AG04449 (cell line): Measurements from ENCODE around the gene GNGT2.
"Not testable (repeated sequence)": the region's sequence is repeated elsewhere in the genome, so short reads cannot be mapped to it uniquely, and the experiment has no call there.

ENCODE experiments used
- CTCF ChIA-PET: fragments of 350-600 bp; formaldehyde crosslinking; extraction: SDS; loops from one replicate; lab custom pipeline; 2021; ENCODE audit warnings: antibody characterized with exemption; lab: Yijun Ruan, JAX
- POLR2A ChIA-PET: fragments of 400-600, 350-600 bp; formaldehyde crosslinking; extraction: SDS; loops from one replicate; lab custom pipeline; 2020; ENCODE audit warnings: antibody characterized with exemption, inconsistent platforms; lab: Yijun Ruan, JAX
- DNase-seq: peaks from one replicate; pipeline ENCODE4 v3.0.0-alpha.2; 2010; ENCODE audit warnings: low read depth, low spot score
- H3K4me3 ChIP-seq: 2 replicates; pipeline ENCODE4 v1.5.1; 2011; ENCODE audit warnings: low read depth, mild to moderate bottlenecking, control low read depth, low read length
- TF ChIP-seq, protein P1 (sequence below): IDR thresholded peaks from one replicate; pipeline ENCODE4 v1.5.1; 2011; ENCODE audit warnings: mild to moderate bottlenecking, moderate library complexity, low read length, control low read depth, inconsistent platforms; ENCODE audit not compliant: insufficient read depth; ENCODE audit errors: missing control alignments

GNGT2 gene

DNA sequence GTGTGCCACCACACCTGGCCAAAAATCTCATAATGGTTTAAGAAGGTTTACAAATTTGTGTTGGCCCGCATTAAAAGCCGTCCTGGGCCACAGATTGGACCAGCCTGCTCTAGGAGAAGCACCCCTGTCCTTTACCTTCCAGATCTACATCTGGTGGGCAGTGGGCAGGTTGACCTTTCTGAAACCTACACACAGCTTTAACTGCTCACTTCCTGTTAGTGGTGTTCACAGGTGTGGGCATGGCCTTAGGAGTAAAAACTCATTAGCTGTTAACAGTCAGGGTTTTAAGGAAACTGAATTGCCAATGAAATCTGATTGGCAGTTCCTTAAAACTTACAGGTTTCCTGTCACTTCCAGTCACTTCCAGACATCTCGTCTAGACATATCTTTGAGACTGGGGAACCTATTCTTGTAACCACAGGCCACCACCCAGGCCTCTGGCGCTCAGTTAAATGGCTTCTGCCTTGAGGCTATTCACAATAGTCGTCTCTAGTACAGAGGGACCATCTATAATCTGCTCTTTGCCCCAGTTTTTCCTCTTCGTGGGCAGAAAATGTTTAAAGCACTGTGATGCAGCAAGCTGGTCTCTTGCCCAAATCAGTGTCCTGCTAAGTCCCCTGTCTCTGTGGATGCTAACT is 29.3 kb downstream of the GNGT2 start:
- no peak for DNase-seq
- ChIA-PET POLR2A (no interaction called here), CTCF (interaction anchor here (0.5 to 6.0 kb wide), 24 partner anchors 10 to 153 kb away, joined by 3 to 136 read pairs (median 6); partner anchors contain the start of gene PHOSPHO1)
- TF ChIP-seq, protein P1, sequence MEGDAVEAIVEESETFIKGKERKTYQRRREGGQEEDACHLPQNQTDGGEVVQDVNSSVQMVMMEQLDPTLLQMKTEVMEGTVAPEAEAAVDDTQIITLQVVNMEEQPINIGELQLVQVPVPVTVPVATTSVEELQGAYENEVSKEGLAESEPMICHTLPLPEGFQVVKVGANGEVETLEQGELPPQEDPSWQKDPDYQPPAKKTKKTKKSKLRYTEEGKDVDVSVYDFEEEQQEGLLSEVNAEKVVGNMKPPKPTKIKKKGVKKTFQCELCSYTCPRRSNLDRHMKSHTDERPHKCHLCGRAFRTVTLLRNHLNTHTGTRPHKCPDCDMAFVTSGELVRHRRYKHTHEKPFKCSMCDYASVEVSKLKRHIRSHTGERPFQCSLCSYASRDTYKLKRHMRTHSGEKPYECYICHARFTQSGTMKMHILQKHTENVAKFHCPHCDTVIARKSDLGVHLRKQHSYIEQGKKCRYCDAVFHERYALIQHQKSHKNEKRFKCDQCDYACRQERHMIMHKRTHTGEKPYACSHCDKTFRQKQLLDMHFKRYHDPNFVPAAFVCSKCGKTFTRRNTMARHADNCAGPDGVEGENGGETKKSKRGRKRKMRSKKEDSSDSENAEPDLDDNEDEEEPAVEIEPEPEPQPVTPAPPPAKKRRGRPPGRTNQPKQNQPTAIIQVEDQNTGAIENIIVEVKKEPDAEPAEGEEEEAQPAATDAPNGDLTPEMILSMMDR = no peak
- H3K4me3 ChIP-seq = no peak overlapping the region

DNA sequence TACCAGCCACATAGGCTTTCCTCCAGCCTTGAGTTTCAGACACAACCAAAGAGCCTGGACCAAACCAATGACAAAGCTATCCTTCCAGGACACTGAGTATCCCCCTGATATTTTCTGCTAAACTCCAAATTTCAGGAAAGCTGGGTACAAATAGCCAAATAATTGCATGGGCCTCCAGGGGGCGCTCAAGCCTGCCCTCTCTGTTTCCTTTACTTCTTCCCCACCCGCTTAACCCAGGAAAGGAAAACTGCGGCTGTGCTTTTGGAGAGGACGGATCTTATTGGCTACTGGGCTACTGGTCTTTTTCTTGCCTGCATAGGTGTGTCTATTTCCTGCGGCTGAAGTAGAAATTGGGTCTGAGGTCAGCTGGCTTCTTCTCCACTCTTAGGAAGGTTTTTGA is 30.1 kb downstream of the GNGT2 start:
- ChIA-PET POLR2A (interaction anchor here (0.8 kb wide), 1 partner anchor 121 kb away, joined by 4 read pairs; no protein-coding TSS in a partner anchor), CTCF (interaction anchor here (0.7 to 6.0 kb wide), 30 partner anchors 9 to 152 kb away, joined by 3 to 136 read pairs (median 5); partner anchors contain the start of gene PHOSPHO1)
- no peak overlapping the region for H3K4me3 ChIP-seq
- TF ChIP-seq, protein P1 = peak; percentile 70
- no peak for DNase-seq

DNA sequence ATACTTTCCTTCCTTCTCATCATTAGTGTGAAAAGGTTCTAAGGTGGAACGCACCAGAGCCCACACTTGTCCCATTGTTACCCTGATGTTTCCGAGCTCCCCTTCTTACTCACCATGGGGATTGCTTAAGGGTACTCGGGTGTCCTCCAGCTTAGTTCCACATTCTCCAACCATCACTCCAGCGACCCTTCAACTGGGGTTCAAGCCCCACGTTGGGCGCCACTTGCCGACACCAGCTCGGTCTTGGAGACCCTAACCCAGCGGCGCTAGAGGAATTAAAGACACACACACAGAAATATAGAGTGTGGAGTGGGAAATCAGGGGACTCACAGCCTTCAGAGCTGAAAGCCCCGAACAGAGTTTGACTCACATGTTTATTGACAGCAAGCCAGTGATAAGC is 34.4 kb downstream of the GNGT2 start:
- POLR2A ChIA-PET, H3K4me3 ChIP-seq, DNase-seq: not testable (repeated sequence)
- CTCF ChIA-PET = interaction anchor here (0.9 kb wide), 1 partner anchor 52 kb away, joined by 5 read pairs; no protein-coding TSS in a partner anchor

DNA sequence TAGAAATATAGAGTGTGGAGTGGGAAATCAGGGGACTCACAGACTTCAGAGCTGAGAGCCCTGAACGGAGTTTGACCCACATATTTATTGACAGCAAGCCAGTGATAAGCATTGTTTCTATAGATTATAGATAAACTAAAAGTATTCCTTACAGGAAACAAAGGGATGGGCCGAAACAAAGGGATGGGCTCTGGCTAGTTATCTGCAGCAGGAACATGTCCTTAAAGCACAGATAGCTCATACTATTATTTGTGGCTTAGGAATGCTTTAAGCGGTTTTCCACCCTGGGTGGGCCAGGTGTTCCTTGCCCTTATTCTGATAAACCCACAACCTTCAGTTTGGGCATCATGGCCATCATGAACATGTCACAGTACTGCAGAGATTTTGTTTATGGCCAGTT is 39.7 kb downstream of the GNGT2 start:
- POLR2A ChIA-PET, H3K4me3 ChIP-seq, DNase-seq: not testable (repeated sequence)
- CTCF ChIA-PET = interaction anchor here (0.6 to 5.8 kb wide), 4 partner anchors 9 to 57 kb away, joined by 3 to 49 read pairs (median 4); no protein-coding TSS in a partner anchor

DNA sequence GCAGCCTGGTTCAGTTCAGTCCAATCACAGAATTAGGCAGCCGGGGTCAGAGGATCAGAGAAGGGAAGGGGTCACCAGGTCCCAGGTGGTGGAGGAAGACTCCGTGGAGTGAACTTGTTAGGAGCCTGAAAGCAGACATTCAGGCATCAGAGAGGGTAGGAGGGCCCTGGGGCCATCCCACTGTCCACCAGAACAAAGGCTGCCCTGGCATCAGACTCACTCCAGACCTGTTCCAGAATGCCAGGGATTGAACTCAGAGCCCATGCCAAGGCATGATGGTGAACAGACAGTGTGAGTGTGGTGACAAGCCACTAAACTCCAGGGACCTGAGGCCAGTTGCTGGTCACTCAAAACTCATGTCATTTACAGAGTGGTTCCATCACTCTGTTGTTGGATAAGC is 40.2 kb downstream of the GNGT2 start:
- CTCF ChIA-PET = interaction anchor here (5.8 kb wide), 1 partner anchor 10 kb away, joined by 49 read pairs; no protein-coding TSS in a partner anchor

DNA sequence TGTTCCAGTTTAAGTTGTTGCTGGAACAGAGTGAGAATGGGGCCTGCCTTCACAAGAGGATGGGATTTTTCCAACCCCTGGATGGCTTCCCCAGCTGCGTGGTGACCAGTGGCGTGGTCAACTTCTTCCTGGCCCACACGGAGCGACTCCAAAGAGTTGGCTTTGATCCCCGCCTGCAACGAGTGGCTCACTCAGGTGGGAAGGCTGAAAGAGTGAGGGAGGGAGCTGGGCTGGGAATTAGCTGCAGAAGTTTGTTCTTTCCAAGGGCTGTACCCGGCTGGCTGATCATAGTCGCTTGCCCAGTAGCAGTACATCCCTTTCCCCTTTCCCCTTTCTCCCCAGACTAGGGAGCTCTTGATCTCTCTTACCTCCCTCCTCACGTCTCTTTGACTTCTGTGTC is 41.7 kb downstream of the GNGT2 start:
- DNase-seq = no peak
- no peak overlapping the region for H3K4me3 ChIP-seq
- ChIA-PET POLR2A (no interaction called here), CTCF (interaction anchor here (1.2 to 5.8 kb wide), 2 partner anchors 8 to 11 kb away, joined by 3 to 49 read pairs; no protein-coding TSS in a partner anchor)
- TF ChIP-seq, protein P1 = no peak

More for the DNA sequence above, 40.2 kb downstream of the GNGT2 start:
- no peak overlapping the region for H3K4me3 ChIP-seq
- DNase-seq = no peak
- POLR2A ChIA-PET = no interaction called here
- TF ChIP-seq, protein P1 = no peak

DNA sequence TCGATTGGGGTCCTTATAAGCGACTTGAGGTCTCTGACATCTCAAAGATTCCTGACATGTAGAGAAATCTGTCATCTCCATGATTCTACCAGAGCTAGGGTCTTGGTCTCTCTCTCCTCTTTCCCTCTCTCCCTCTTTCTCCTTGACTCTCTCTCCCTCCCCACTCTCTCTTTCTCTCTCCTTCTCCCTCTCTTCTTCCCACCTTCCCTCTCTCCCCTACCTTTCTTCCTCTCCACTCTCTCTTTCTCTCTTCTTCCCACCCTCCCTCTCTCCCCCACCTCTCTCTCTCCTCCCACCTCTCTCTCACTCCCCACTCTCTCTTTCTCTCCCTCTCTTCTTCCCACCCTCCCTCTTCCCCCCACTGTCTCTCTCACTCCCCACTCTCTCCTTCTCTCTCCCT is 45.2 kb downstream of the GNGT2 start:
- CTCF ChIA-PET = no interaction called here
- no peak overlapping the region for H3K4me3 ChIP-seq
- no peak for DNase-seq
- POLR2A ChIA-PET = no interaction called here
- TF ChIP-seq, protein P1 = no peak
